HepG2 (cell line): ENCODE measurements around the gene CLCN1. TPM values are rescaled to one million over a fixed set of nuclear protein-coding genes. Genes with fewer than 3 reads are reported as not detected.
A peak's percentile ranks its signal among the peaks of the same experiment; 100 is the strongest.

Experiments used
- ATAC-seq: fragments of 200-7000 bp; cut with Tn5 transposase; 3 replicates; pipeline ENCODE4 v1.9.1; 2020; ENCODE audit warnings: mild to moderate bottlenecking, moderate library complexity
- BruUV-seq: library from RNA; stranded (reverse); fragments of 400-500 nt; replicated peaks from 2 replicates; lab custom pipeline; 2021; lab: Mats Ljungman, UMichigan
- CTCF ChIA-PET: fragments of 300-600 bp; formaldehyde crosslinking; extraction: SDS; loops from one replicate; lab custom pipeline; 2021; ENCODE audit warnings: low total read pairs, inconsistent platforms, low intra/inter-chr PET ratio; lab: Yijun Ruan, JAX
- POLR2A ChIA-PET: fragments of 350-600 bp; sonication (Branson Sonifier 250); formaldehyde crosslinking; loops from one replicate; lab custom pipeline; 2020; ENCODE audit warnings: antibody characterized with exemption, inconsistent platforms; lab: Yijun Ruan, JAX
- DNase-seq: peaks from one replicate; pipeline ENCODE4 v3.0.0-alpha.2; 2015; ENCODE audit warnings: low spot score
- FAIRE-seq: peaks from 3 replicates; lab custom pipeline; 2011; peaks lifted over from hg19 to GRCh38; lab: Jason Lieb, UNC
- H2AFZ ChIP-seq: one replicate; pipeline ENCODE4 v1.6.1; 2011; ENCODE audit warnings: low read length, inconsistent platforms
- H3K27ac ChIP-seq: fragments of 300-600 bp; 3 replicates; pipeline ENCODE4 v1.8.0; 2011; ENCODE audit warnings: mixed run types, mild to moderate bottlenecking, mixed read lengths, low read length, inconsistent platforms; ENCODE audit not compliant: insufficient read depth; ENCODE audit errors: extremely low read length
- H3K27me3 ChIP-seq, 2 experiments: fragments of 200-600 bp in 1 of 2; 2 replicates in 1 of 2; 3 replicates in 1 of 2; pipeline versions ENCODE4 v1.6.0 to v1.8.0; 2011; ENCODE audit warnings: low read length in 2 of 2, mild to moderate bottlenecking in 2 of 2, moderate library complexity in 2 of 2, inconsistent platforms in 1 of 2; ENCODE audit not compliant: insufficient read depth in 2 of 2, control insufficient read depth in 1 of 2
- H3K36me3 ChIP-seq, 2 experiments: fragments of 200-600 bp in 1 of 2; replicated peaks in 1 of 2; 2 replicates in 1 of 2; 3 replicates in 1 of 2; pipeline versions ENCODE4 v1.5.1 to v1.8.0; 2011; ENCODE audit warnings: low read length in 2 of 2, inconsistent platforms in 1 of 2; ENCODE audit not compliant: insufficient read depth in 2 of 2, control insufficient read depth in 1 of 2
- H3K4me1 ChIP-seq: 2 replicates; pipeline ENCODE4 v1.5.1; 2012; ENCODE audit warnings: low read length, inconsistent platforms; ENCODE audit not compliant: insufficient read depth
- H3K4me2 ChIP-seq: 2 replicates; pipeline ENCODE4 v1.6.0; 2011; ENCODE audit warnings: low read depth, low read length, inconsistent platforms
- H3K4me3 ChIP-seq, 3 experiments: fragments of 200-600 bp in 1 of 3; sonication (generic), shearing (Covaris generic) in 1 of 3; replicated peaks in 1 of 3; 2 replicates each; pipeline ENCODE4 v1.5.1; 2011 to 2016; ENCODE audit warnings: low read length in 3 of 3, inconsistent platforms in 2 of 3, low read depth in 2 of 3, mild to moderate bottlenecking in 2 of 3, control low read depth in 1 of 3, mixed read lengths in 1 of 3; ENCODE audit not compliant: insufficient read depth in 1 of 3
- H3K79me2 ChIP-seq: one replicate; pipeline ENCODE4 v1.6.1; 2011; ENCODE audit warnings: low read length, inconsistent platforms; ENCODE audit not compliant: insufficient read depth
- H3K9ac ChIP-seq: 2 replicates; pipeline ENCODE4 v1.6.0; 2011; ENCODE audit warnings: mild to moderate bottlenecking, low read depth, low read length, inconsistent platforms; ENCODE audit not compliant: insufficient read depth
- H3K9me3 ChIP-seq: 2 replicates; pipeline ENCODE4 v1.5.1; 2012; ENCODE audit warnings: mild to moderate bottlenecking, low read length
- H4K20me1 ChIP-seq: 2 replicates; pipeline ENCODE4 v1.6.0; 2011; ENCODE audit warnings: inconsistent platforms, mild to moderate bottlenecking, low read length, moderate library complexity; ENCODE audit not compliant: insufficient read depth
- ASH2L ChIP-seq: fragments of 300-600, 200-600 bp; sonication (generic); IDR thresholded peaks from 2 replicates; pipeline ENCODE4 v1.7.0; 2017; ENCODE audit warnings: low read depth, mild to moderate bottlenecking, moderate library complexity, mixed read lengths, low read length; ENCODE audit not compliant: insufficient read length
- BCL6 ChIP-seq: IDR thresholded peaks from 2 replicates; pipeline ENCODE4 v1.6.1; 2016; ENCODE audit warnings: missing genetic modification reagents, missing compliant biosample characterization
- ELF3 ChIP-seq: IDR thresholded peaks from 2 replicates; pipeline ENCODE4 v1.6.1; 2016; ENCODE audit warnings: missing genetic modification reagents, missing compliant biosample characterization
- EZH2 ChIP-seq: conservative IDR thresholded peaks from 2 replicates; pipeline ENCODE4 v1.6.1; 2012; ENCODE audit warnings: mild to moderate bottlenecking, low read depth, low read length, moderate library complexity
- FOXM1 ChIP-seq: sonication (generic); formaldehyde crosslinking; IDR thresholded peaks from 2 replicates; pipeline ENCODE4 v1.5.0; 2020; ENCODE audit warnings: missing genetic modification reagents
- SCMH1 ChIP-seq: sonication (generic); formaldehyde crosslinking; IDR thresholded peaks from 2 replicates; pipeline ENCODE4 v1.9.0; 2021; ENCODE audit warnings: missing genetic modification reagents, mild to moderate bottlenecking, borderline replicate concordance
- STAT5B ChIP-seq: sonication (generic); formaldehyde crosslinking; IDR thresholded peaks from 2 replicates; pipeline ENCODE4 v1.4.0; 2020; ENCODE audit warnings: missing genetic modification reagents
- TCF7L2 ChIP-seq: IDR thresholded peaks from 2 replicates; pipeline ENCODE4 v1.6.1; 2011; ENCODE audit warnings: mild to moderate bottlenecking, low read depth, low read length, moderate library complexity
- TFAP4 ChIP-seq: sonication (generic); IDR thresholded peaks from 2 replicates; pipeline ENCODE4 v1.6.1; 2016; ENCODE audit warnings: low read depth, borderline replicate concordance
- ZNF264 ChIP-seq: sonication (generic); formaldehyde crosslinking; IDR thresholded peaks from 2 replicates; pipeline ENCODE4 v1.4.0; 2020; ENCODE audit warnings: missing genetic modification reagents
- ZNF329 ChIP-seq: sonication (generic); formaldehyde crosslinking; IDR thresholded peaks from 2 replicates; pipeline ENCODE4 v1.9.0; 2021; ENCODE audit warnings: low read depth, mild to moderate bottlenecking, missing genetic modification reagents
- WGBS: methylation state at CpG from one replicate; pipeline ENCODE4 v1.1.6; 2017; ENCODE audit warnings: low lambda C conversion rate; 5-methylcytosine and 5-hydroxymethylcytosine counted together
- in situ Hi-C: cut with HindIII; loops from 2 replicates; pipeline ENCODE4 v1.10.0; 2017; ENCODE audit warnings: low pct_unique_long_range_greater_than_20kb; ENCODE audit not compliant: extremely low pct_ligation_motif_present
- intact Hi-C: fragments of 100-400 bp; cut with micrococcal nuclease; formaldehyde crosslinking; loops from one replicate; pipeline ENCODE4 v1.10.0; 2022; ENCODE audit not compliant: unreplicated experiment
- polyA plus RNA-seq, 8 experiments: library from polyadenylated mRNA; depleted of rRNA in 3 of 8; stranded (reverse) in 7 of 8; unstranded in 1 of 8; fragments of >200 nt; fragmentation: Illumina TruSeq in 4 of 8; extraction: Trizol in 4 of 8; gene quantifications; 2 replicates each; pipeline versions ENCODE4 v1.2.1 to v1.2.3, GENCODE V29; 2011 to 2016; ENCODE audit warnings: low read depth in 4 of 8, missing spikeins in 1 of 8, mixed read lengths in 1 of 8; ENCODE audit not compliant: insufficient read depth in 1 of 8
- total RNA-seq, 5 experiments: library from RNA; depleted of rRNA; stranded (reverse); fragments of >200 nt; fragmentation: Illumina TruSeq; extraction: Trizol; gene quantifications; 2 replicates each; pipeline ENCODE4 v1.2.3, GENCODE V29; 2016; ENCODE audit warnings: low read depth in 1 of 5
- TF ChIP-seq, protein P1 (sequence below): sonication (generic); formaldehyde crosslinking; IDR thresholded peaks from 2 replicates; pipeline ENCODE4 v1.4.0; 2020; ENCODE audit warnings: missing genetic modification reagents, borderline replicate concordance
- TF ChIP-seq, protein P2 (sequence below): IDR thresholded peaks from 2 replicates; pipeline ENCODE4 v1.6.1; 2018; ENCODE audit warnings: missing genetic modification reagents

Gene CLCN1
- total and polyA plus RNA-seq, 2 of the 13 experiments (the other 11 are each of a cell fraction or from before 2014, with no cell fraction given): 0.01 TPM; not detected in 1

DNA sequence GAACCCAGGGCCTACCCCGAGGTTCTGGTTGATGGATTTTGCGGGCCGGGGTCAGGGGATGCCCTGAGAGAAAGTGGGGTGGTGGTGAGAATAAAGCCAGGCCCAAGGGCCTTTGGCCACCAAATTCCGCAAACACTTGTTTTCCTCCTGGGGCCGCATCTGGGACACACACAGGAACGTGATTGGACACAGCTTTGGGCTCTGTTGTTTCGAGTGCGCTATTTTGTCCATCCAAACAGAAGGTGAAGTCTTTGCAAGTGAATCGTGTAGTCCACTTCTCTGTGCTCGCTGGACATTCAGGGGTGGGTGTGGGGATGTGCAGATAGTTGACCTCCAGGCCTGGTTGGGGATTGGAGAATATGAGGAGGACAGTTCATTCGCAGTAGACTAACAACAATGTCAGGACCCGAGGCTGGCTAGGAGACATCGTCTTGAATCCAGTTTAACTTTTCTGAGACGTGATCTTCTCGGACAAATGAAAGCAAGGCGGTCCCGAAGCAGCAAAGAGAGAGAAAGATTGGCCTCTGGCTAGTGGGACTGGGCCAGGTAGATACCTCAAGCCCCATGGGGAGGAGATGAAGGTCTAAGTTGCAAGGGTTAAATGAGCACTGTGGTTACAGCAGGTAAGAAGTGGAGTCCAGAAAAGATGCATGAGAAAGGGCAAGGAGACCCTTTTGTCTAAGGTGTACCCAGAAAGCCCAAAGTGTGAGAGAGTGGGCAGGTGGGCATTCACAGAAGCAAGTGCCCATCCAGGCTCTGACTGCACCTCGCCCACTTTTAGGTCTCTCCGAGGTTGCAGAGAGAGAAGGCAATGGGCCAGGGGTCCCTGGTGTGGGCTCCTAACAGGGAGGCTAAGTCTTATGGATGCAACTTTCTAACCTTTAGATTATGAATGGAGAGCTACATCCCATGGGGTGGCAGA is 47.4 kb downstream of the CLCN1 start:
- in situ Hi-C loops: no loop called here
- Histone ChIP-seq H3K79me2 (no peaks in the 10 kb centered on the region), H4K20me1 (no peaks in the 10 kb centered on the region), H3K9ac (no peak overlapping the region), H3K9me3 (no peaks in the 10 kb centered on the region), H3K4me1 (no peaks in the 10 kb centered on the region), H2AFZ (no peak overlapping the region), H3K4me2 (peak overlapping the region; percentile 42), H3K27me3 (peaks cover 7 to 74% of the 10 kb centered on the region in 2 experiments)
- ChIA-PET POLR2A (no interaction called here), CTCF (no interaction called here)
- no peak for FAIRE-seq
- 31% methylated on average over 19 of the region's 19 CpGs for WGBS
- no peak for DNase-seq
- TF ChIP-seq ZNF264 (CRISPR knock-in tag): no peak
- TF ChIP-seq EZH2: peak; percentile 97
- TF ChIP-seq, all 625 proteins: peak for 1
- H3K36me3 ChIP-seq: no peaks in the 10 kb centered on the region
- H3K27ac ChIP-seq: no peak overlapping the region
- ATAC-seq: no peak
- no TSS peak for BruUV-seq
- intact Hi-C loops: no loop called here
- H3K4me3 ChIP-seq: no peak overlapping the region; a peak in 1 of 6 replicates

- BruUV-seq: no TSS peak
- peaks cover 5 to 44% of the 10 kb centered on the region in 2 experiments; a peak in 4 of 5 replicates for H3K27me3 ChIP-seq
- DNase-seq (no peak), FAIRE-seq (no peak), ATAC-seq (no peak)
- H3K36me3 ChIP-seq: no peaks in the 10 kb centered on the region
- peaks cover 8% of the 10 kb centered on the region; the same call in 1 of the 2 replicates for H3K4me1 ChIP-seq
- 0% methylated on average over 1 of the region's 4 CpGs for WGBS
- in situ Hi-C loops: no loop called here
- ChIA-PET POLR2A (no interaction called here), CTCF (no interaction called here)
- no peaks in the 10 kb centered on the region for H3K79me2 ChIP-seq
- H4K20me1 ChIP-seq: no peaks in the 10 kb centered on the region
- no peak overlapping the region for H3K4me3 ChIP-seq
- no peak overlapping the region for H2AFZ ChIP-seq
- no peak overlapping the region for H3K27ac ChIP-seq
- intact Hi-C loops: no loop called here
- H3K4me2 ChIP-seq: no peak overlapping the region
- H3K9ac ChIP-seq: no peak overlapping the region
- H3K9me3 ChIP-seq: no peaks in the 10 kb centered on the region
- TF ChIP-seq ASH2L: no peak
- no peak for TF ChIP-seq ELF3 (CRISPR knock-in tag)
- TF ChIP-seq, protein P1, sequence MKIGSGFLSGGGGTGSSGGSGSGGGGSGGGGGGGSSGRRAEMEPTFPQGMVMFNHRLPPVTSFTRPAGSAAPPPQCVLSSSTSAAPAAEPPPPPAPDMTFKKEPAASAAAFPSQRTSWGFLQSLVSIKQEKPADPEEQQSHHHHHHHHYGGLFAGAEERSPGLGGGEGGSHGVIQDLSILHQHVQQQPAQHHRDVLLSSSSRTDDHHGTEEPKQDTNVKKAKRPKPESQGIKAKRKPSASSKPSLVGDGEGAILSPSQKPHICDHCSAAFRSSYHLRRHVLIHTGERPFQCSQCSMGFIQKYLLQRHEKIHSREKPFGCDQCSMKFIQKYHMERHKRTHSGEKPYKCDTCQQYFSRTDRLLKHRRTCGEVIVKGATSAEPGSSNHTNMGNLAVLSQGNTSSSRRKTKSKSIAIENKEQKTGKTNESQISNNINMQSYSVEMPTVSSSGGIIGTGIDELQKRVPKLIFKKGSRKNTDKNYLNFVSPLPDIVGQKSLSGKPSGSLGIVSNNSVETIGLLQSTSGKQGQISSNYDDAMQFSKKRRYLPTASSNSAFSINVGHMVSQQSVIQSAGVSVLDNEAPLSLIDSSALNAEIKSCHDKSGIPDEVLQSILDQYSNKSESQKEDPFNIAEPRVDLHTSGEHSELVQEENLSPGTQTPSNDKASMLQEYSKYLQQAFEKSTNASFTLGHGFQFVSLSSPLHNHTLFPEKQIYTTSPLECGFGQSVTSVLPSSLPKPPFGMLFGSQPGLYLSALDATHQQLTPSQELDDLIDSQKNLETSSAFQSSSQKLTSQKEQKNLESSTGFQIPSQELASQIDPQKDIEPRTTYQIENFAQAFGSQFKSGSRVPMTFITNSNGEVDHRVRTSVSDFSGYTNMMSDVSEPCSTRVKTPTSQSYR (CRISPR knock-in tag): no peak
- no peak for TF ChIP-seq STAT5B (CRISPR knock-in tag)
- no peak for TF ChIP-seq TFAP4
- TF ChIP-seq FOXM1 (CRISPR knock-in tag): no peak
- no peak for TF ChIP-seq SCMH1 (CRISPR knock-in tag)
- TF ChIP-seq, protein P2, sequence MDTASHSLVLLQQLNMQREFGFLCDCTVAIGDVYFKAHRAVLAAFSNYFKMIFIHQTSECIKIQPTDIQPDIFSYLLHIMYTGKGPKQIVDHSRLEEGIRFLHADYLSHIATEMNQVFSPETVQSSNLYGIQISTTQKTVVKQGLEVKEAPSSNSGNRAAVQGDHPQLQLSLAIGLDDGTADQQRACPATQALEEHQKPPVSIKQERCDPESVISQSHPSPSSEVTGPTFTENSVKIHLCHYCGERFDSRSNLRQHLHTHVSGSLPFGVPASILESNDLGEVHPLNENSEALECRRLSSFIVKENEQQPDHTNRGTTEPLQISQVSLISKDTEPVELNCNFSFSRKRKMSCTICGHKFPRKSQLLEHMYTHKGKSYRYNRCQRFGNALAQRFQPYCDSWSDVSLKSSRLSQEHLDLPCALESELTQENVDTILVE (CRISPR knock-in tag): no peak
- no peak for TF ChIP-seq BCL6
- no peak for TF ChIP-seq TCF7L2
- TF ChIP-seq ZNF329 (CRISPR knock-in tag): no peak
These were observed 52.1 kb downstream of the CLCN1 start for GRCh38 chr7:143367972-143368371.
